Transverse colon (tissue), 3 donors: ENCODE measurements around the gene VASP.

ENCODE experiments used
- POLR2A ChIP-seq: fragments of 450-650 bp; IDR thresholded peaks from one replicate; pipeline ENCODE4 v1.6.1; 2016; ENCODE audit warnings: antibody characterized with exemption, mild to moderate bottlenecking, moderate library complexity
- POLR2AphosphoS5 ChIP-seq, 3 donors: sonication (generic); formaldehyde crosslinking; IDR thresholded peaks; one replicate each; pipeline ENCODE4 v1.6.1; 2016; ENCODE audit warnings: antibody characterized with exemption in 3 of 3

- no peak for TF ChIP-seq POLR2A
- no peak for TF ChIP-seq POLR2AphosphoS5 (IDR thresholded peaks at IDR 0.05)
Measured at GRCh38 chr19:45497791-45498190, 9.5 kb upstream of the VASP start.
